ENCODE measurements around the gene FGF12.
"Not testable (repeated sequence)": the region's sequence is repeated elsewhere in the genome, so short reads cannot be mapped to it uniquely, and the experiment has no call there.

FGF12 gene

GRCh38 chr3:192731233-192731632 is 3.9 kb upstream of the FGF12 start:
- Histone ChIP-seq H3K4me1 (ENCODE audit: control insufficient read depth, insufficient read depth, low read length) (peaks cover 3% of the 10 kb centered on the region), H3K9me3 (ENCODE audit: control insufficient read depth, low read length) (no peaks in the 10 kb centered on the region), H3K9ac (ENCODE audit: low read length) (no peak overlapping the region), H3K4me3 (ENCODE audit: low read length) (no peak overlapping the region), H3K36me3 (ENCODE audit: control insufficient read depth, insufficient read depth, low read length, severe bottlenecking) (no peaks in the 10 kb centered on the region), H3K27me3 (replicated peaks; ENCODE audit: control insufficient read depth, insufficient read depth, low read length) (peaks cover 17% of the 10 kb centered on the region)
- DNase-seq (ENCODE audit: low read depth), result no peak

GRCh38 chr3:192726385-192726784 is 956 bp downstream of the FGF12 start:
- Histone ChIP-seq H3K4me1 (ENCODE audit: control insufficient read depth, insufficient read depth, low read length) (peaks cover 3% of the 10 kb centered on the region), H3K27me3 (replicated peaks; ENCODE audit: control insufficient read depth, insufficient read depth, low read length) (peaks cover 21% of the 10 kb centered on the region), H3K4me3 (ENCODE audit: low read length) (no peak overlapping the region), H3K36me3 (ENCODE audit: control insufficient read depth, insufficient read depth, low read length, severe bottlenecking) (no peaks in the 10 kb centered on the region), H3K9ac (ENCODE audit: low read length) (no peak overlapping the region), H3K9me3 (ENCODE audit: control insufficient read depth, low read length) (no peaks in the 10 kb centered on the region)
- DNase-seq (ENCODE audit: low read depth), result no peak

GRCh38 chr3:192719964-192720363 is 7.4 kb downstream of the FGF12 start:
- H3K36me3 ChIP-seq (ENCODE audit: control insufficient read depth, insufficient read depth, low read length, severe bottlenecking), result no peaks in the 10 kb centered on the region
- H3K4me1 ChIP-seq (ENCODE audit: control insufficient read depth, insufficient read depth, low read length), result no peaks in the 10 kb centered on the region
- no peaks in the 10 kb centered on the region for H3K9me3 ChIP-seq (ENCODE audit: control insufficient read depth, low read length)
- DNase-seq (ENCODE audit: low read depth), result no peak
- H3K27me3 ChIP-seq (replicated peaks; ENCODE audit: control insufficient read depth, insufficient read depth, low read length), result no peaks in the 10 kb centered on the region
- H3K4me3 ChIP-seq (ENCODE audit: low read length), result no peak overlapping the region
- H3K9ac ChIP-seq (ENCODE audit: low read length), result no peak overlapping the region

- H3K4me1 ChIP-seq (ENCODE audit: control insufficient read depth, insufficient read depth, low read length), result no peaks in the 10 kb centered on the region
- H3K27me3 ChIP-seq (replicated peaks; ENCODE audit: control insufficient read depth, insufficient read depth, low read length), result no peaks in the 10 kb centered on the region
- no peaks in the 10 kb centered on the region for H3K9me3 ChIP-seq (ENCODE audit: control insufficient read depth, low read length)
- no peak overlapping the region for H3K9ac ChIP-seq (ENCODE audit: low read length)
- H3K36me3 ChIP-seq (ENCODE audit: control insufficient read depth, insufficient read depth, low read length, severe bottlenecking), result no peaks in the 10 kb centered on the region
- DNase-seq (ENCODE audit: low read depth), result no peak
- no peak overlapping the region for H3K4me3 ChIP-seq (ENCODE audit: low read length)
Observed at GRCh38 chr3:192718156-192718555, 9.2 kb downstream of the FGF12 start.

GRCh38 chr3:192715126-192715525 is 12.2 kb downstream of the FGF12 start:
- no peak for DNase-seq (ENCODE audit: low read depth)
- Histone ChIP-seq H3K9me3 (ENCODE audit: control insufficient read depth, low read length) (no peaks in the 10 kb centered on the region), H3K4me1 (ENCODE audit: control insufficient read depth, insufficient read depth, low read length) (no peaks in the 10 kb centered on the region), H3K36me3 (ENCODE audit: control insufficient read depth, insufficient read depth, low read length, severe bottlenecking) (no peaks in the 10 kb centered on the region), H3K27me3 (replicated peaks; ENCODE audit: control insufficient read depth, insufficient read depth, low read length) (no peaks in the 10 kb centered on the region), H3K9ac (ENCODE audit: low read length) (no peak overlapping the region), H3K4me3 (ENCODE audit: low read length) (no peak overlapping the region)

- DNase-seq (ENCODE audit: low read depth); H3K9ac ChIP-seq (ENCODE audit: low read length); H3K27me3 ChIP-seq (replicated peaks; ENCODE audit: control insufficient read depth, insufficient read depth, low read length); H3K4me3 ChIP-seq (ENCODE audit: low read length); H3K36me3 ChIP-seq (ENCODE audit: control insufficient read depth, insufficient read depth, low read length, severe bottlenecking); H3K9me3 ChIP-seq (ENCODE audit: control insufficient read depth, low read length); H3K4me1 ChIP-seq (ENCODE audit: control insufficient read depth, insufficient read depth, low read length): not testable (repeated sequence)
Observed at GRCh38 chr3:192711126-192711525, 16.2 kb downstream of the FGF12 start.

- DNase-seq (ENCODE audit: low read depth), result no peak
- Histone ChIP-seq H3K4me1 (ENCODE audit: control insufficient read depth, insufficient read depth, low read length) (no peaks in the 10 kb centered on the region), H3K36me3 (ENCODE audit: control insufficient read depth, insufficient read depth, low read length, severe bottlenecking) (no peaks in the 10 kb centered on the region), H3K4me3 (ENCODE audit: low read length) (no peak overlapping the region), H3K27me3 (replicated peaks; ENCODE audit: control insufficient read depth, insufficient read depth, low read length) (no peaks in the 10 kb centered on the region), H3K9ac (ENCODE audit: low read length) (no peak overlapping the region), H3K9me3 (ENCODE audit: control insufficient read depth, low read length) (no peaks in the 10 kb centered on the region)
Observed at GRCh38 chr3:192710366-192710765, 17.0 kb downstream of the FGF12 start.

- H3K27me3 ChIP-seq (replicated peaks; ENCODE audit: control insufficient read depth, insufficient read depth, low read length), result no peaks in the 10 kb centered on the region
- H3K9me3 ChIP-seq (ENCODE audit: control insufficient read depth, low read length), result no peaks in the 10 kb centered on the region
- no peak overlapping the region for H3K4me3 ChIP-seq (ENCODE audit: low read length)
- H3K9ac ChIP-seq (ENCODE audit: low read length), result no peak overlapping the region
- no peaks in the 10 kb centered on the region for H3K4me1 ChIP-seq (ENCODE audit: control insufficient read depth, insufficient read depth, low read length)
- no peak for DNase-seq (ENCODE audit: low read depth)
- H3K36me3 ChIP-seq (ENCODE audit: control insufficient read depth, insufficient read depth, low read length, severe bottlenecking), result no peaks in the 10 kb centered on the region
Observed at GRCh38 chr3:192706272-192706671, 21.1 kb downstream of the FGF12 start.

- Histone ChIP-seq H3K9ac (ENCODE audit: low read length) (no peak overlapping the region), H3K4me1 (ENCODE audit: control insufficient read depth, insufficient read depth, low read length) (no peaks in the 10 kb centered on the region), H3K9me3 (ENCODE audit: control insufficient read depth, low read length) (no peaks in the 10 kb centered on the region), H3K27me3 (replicated peaks; ENCODE audit: control insufficient read depth, insufficient read depth, low read length) (no peaks in the 10 kb centered on the region), H3K36me3 (ENCODE audit: control insufficient read depth, insufficient read depth, low read length, severe bottlenecking) (no peaks in the 10 kb centered on the region), H3K4me3 (ENCODE audit: low read length) (no peak overlapping the region)
- DNase-seq (ENCODE audit: low read depth), result no peak
Observed at GRCh38 chr3:192700885-192701284, 26.5 kb downstream of the FGF12 start.

- DNase-seq (ENCODE audit: low read depth), result no peak
- Histone ChIP-seq H3K9me3 (ENCODE audit: control insufficient read depth, low read length) (no peaks in the 10 kb centered on the region), H3K36me3 (ENCODE audit: control insufficient read depth, insufficient read depth, low read length, severe bottlenecking) (no peaks in the 10 kb centered on the region), H3K4me3 (ENCODE audit: low read length) (no peak overlapping the region), H3K9ac (ENCODE audit: low read length) (no peak overlapping the region), H3K4me1 (ENCODE audit: control insufficient read depth, insufficient read depth, low read length) (no peaks in the 10 kb centered on the region), H3K27me3 (replicated peaks; ENCODE audit: control insufficient read depth, insufficient read depth, low read length) (no peaks in the 10 kb centered on the region)
Observed at GRCh38 chr3:192696943-192697587, 30.3 kb downstream of the FGF12 start.

- Histone ChIP-seq H3K9ac (ENCODE audit: low read length) (no peak overlapping the region), H3K4me3 (ENCODE audit: low read length) (no peak overlapping the region), H3K9me3 (ENCODE audit: control insufficient read depth, low read length) (peaks cover 14% of the 10 kb centered on the region), H3K36me3 (ENCODE audit: control insufficient read depth, insufficient read depth, low read length, severe bottlenecking) (no peaks in the 10 kb centered on the region), H3K27me3 (replicated peaks; ENCODE audit: control insufficient read depth, insufficient read depth, low read length) (no peaks in the 10 kb centered on the region), H3K4me1 (ENCODE audit: control insufficient read depth, insufficient read depth, low read length) (no peaks in the 10 kb centered on the region)
- no peak for DNase-seq (ENCODE audit: low read depth)
Observed at GRCh38 chr3:192687488-192688152, 39.7 kb downstream of the FGF12 start.

- Histone ChIP-seq H3K36me3 (ENCODE audit: control insufficient read depth, insufficient read depth, low read length, severe bottlenecking) (no peaks in the 10 kb centered on the region), H3K27me3 (replicated peaks; ENCODE audit: control insufficient read depth, insufficient read depth, low read length) (no peaks in the 10 kb centered on the region), H3K4me1 (ENCODE audit: control insufficient read depth, insufficient read depth, low read length) (no peaks in the 10 kb centered on the region), H3K4me3 (ENCODE audit: low read length) (no peak overlapping the region), H3K9me3 (ENCODE audit: control insufficient read depth, low read length) (peaks cover 11% of the 10 kb centered on the region), H3K9ac (ENCODE audit: low read length) (no peak overlapping the region)
- DNase-seq (ENCODE audit: low read depth), result no peak
Observed at GRCh38 chr3:192685801-192686200, 41.5 kb downstream of the FGF12 start.
